Measurements from ENCODE around the gene ZNF280C.

ZNF280C gene

DNA sequence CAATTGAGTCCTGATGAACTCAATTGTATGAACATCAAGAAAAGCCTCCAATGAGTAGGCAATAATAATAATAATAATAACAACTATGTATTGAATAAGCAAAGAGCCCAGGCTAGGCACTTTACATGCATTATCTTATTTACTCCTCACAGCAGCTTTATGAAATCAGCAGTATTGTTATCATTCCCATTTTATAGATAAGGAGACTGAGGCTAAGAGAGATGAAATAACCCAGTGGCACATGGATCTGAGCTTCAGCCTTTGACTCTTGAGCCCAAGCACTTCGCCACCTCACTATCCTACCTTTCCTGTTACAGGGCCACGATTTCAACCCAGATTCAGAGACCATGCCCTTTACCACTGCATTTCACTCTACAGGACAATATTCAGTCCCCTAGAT is 93.8 kb downstream of the ZNF280C start:
- DNase-seq (ENCODE audit: low spot score) = no peak

DNA sequence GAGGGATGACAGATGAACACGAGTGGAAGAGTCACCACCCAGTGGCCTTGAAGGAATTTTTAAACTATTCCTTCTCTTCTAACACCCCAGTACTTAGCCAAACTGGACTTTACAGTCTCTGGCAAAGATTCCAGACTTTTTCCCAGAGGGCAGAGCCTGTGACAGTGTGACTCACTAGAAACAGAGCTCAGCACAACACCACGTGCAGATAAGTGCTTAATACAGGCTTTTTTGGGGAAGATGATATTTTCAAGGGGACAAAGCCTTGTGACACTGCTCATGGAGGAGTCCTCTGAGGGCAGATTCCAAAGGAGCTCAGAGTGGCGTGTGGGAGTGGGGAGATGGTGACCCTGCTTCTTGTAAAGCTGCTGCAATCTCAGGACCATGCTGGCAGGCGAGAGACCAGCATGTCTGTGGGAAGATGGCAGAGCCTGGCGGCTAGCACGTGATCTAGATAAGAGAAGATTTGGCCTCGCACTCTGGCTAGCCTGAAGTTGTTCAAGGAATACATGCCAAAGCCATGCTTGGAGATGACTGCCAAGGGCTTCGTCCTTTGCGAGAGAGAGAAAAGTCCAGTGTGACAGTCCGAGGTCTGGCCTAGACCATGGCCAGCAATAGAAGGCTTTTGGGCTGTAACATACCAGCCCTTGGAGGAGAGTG is 94.5 kb downstream of the ZNF280C start:
- DNase-seq (ENCODE audit: low spot score) = no peak

DNA sequence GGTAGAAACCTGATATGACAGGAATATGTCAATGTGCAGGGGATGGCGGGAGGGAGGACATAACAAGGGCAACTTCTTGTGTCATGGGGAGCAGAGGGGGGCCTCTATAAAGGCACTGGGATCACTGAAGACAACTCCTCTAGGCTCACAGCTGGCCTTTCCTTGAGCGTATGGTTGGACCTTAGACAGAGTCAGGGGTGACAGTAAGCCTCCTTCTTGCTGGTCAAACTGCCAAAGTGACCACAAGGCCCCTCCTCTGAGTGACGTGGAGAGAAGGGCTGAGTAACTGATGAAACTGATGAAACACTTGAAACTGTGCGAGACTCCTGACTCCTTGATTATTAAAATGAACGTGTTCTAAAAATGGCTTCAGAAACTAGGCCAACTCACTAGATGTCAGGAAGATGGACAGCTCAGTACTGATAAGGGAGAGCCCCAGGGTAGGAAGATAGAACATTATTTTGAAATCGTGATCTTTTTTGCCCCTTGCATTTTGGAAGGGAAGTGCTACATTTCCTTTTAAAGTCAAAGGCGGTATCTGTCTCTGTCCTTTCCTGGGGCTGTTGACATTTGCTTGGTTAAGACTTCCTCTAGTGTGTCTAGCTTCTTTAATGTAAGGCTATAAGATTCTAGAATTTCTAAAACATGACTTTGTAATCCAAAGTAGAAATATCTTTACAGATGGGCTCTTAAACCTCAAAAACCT is 95.4 kb downstream of the ZNF280C start:
- peak; percentile 17 for DNase-seq (ENCODE audit: low spot score)

DNA sequence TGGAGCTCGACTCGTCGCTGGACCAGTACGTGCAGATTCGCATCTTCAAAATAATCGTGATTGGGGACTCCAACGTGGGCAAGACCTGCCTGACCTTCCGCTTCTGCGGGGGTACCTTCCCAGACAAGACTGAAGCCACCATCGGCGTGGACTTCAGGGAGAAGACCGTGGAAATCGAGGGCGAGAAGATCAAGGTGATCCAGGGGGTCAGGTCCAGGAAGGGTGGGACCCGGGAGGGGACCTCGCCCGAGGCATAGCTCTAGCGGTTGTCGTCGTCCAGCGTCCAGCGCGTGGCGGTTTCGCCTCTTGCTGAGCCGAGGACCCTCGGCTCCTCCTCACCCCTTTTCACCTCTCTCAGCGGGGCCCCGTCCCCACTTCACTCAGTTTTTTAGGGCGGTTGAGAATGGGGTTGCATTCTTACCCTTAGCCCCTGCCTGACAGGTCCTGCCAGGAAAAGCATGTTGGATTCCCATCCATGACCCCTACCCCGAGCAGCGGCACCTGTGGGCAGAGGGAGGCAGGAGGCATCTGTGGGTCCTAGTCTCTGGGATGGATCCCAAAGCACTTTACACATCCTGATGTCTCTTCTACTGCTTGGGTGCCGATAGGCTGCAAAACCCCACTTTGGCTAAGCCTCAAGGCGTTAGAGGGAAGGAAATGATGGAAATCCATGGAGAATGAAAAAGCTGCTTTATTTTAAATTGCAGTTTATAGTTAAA is 96.4 kb downstream of the ZNF280C start:
- DNase-seq (ENCODE audit: low spot score) = no peak

DNA sequence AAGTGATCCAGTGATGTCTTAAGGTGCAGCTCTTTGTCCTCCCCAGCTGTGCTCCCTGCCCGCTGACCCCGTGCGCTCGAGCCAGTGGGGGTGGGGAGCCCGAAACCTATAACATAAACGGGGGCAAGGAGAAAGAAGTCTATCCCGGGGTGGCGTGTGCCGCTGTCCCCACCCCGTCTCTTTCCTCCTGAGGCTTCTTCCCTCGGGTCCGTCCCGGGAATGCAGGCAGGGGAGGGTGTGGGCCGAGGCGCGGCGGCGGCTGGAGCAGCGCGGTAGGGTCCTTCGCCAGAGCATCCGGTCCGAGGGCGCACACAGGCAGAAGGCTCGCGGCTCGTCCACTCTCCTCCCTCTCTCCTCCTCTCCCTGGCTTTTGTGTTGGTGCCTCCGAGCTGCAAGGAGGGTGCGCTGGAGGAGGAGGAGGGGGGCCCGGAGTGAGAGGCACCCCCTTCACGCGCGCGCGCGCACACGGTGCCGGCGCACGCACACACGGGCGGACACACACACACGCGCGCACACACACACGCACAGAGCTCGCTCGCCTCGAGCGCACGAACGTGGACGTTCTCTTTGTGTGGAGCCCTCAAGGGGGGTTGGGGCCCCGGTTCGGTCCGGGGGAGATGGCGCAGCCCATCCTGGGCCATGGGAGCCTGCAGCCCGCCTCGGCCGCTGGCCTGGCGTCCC is 97.1 kb downstream of the ZNF280C start, which contains the start of gene RAB33A:
Gene RAB33A (plus strand): TSS at position 517 of the 681 bp plus-strand sequence. CDS start 101 bp downstream, at position 618.
- DNase-seq (ENCODE audit: low spot score) = peak; percentile 48

DNA sequence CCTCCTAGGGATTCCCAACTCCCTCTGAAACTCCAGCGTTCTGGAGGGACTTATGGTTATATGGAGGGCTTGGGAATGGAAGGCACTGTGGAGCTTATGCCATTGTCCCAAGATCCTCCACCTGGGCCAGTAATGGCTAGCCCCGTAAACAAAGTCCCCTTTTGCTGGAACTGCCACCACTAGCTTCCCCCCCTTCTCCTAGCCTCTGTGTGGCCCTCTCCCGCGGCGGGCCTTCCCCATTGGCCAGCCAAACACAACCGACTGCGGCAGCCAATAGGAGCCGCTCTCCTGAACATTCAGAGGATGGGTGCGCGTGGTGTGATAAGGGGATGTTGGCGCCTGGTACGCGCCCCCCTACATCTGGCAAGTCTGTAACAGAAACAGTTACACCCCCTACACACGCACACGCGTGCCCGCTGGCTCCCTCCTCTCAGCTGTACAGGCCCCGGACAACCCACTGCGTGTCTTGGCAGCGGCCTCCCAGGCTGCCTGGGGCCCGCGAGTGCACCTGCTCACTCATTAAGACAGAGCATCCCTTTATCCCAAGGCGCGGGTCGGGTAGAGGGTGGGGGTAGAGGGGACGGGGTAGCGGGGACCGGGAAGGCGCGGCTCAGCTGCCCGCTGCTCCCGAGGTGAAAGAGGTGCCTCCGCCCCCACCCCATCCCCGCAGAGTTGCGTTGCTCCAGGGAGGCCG is 97.8 kb downstream of the ZNF280C start:
- peak; percentile 56 for DNase-seq (ENCODE audit: low spot score)

DNA sequence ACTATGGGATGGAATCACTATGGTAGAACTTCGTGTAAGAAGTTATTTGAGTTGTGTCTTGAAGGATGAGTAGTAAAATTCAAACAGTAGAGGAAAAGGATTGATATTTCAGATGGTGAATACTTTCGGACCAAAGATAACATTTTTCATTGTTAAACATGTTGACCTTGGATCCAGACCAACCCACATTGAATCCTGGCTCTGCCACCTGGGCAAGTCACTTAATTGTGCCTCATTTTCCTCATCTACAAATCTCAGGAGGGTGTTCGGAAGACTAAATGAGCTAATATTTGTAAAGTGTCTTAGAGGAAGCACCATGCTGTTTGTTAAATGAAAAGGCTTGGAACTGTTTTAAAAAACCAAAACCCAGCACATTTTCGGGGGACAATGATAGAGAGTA is 101.7 kb downstream of the ZNF280C start:
- DNase-seq (ENCODE audit: low spot score) = no peak

DNA sequence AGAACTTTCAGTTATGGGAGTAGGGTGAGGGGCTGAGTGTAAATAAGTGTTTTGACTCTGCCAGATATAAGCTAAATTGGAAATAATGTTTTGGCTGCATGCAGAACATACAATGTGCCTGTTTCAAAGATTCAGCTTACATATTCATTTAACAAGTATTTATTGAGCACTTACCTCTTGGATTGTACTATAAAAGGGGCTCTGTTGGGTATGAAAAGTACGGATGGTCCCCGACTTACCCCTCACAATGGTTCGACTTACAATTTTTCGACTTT is 102.3 kb downstream of the ZNF280C start:
- DNase-seq (ENCODE audit: low spot score) = no peak

DNA sequence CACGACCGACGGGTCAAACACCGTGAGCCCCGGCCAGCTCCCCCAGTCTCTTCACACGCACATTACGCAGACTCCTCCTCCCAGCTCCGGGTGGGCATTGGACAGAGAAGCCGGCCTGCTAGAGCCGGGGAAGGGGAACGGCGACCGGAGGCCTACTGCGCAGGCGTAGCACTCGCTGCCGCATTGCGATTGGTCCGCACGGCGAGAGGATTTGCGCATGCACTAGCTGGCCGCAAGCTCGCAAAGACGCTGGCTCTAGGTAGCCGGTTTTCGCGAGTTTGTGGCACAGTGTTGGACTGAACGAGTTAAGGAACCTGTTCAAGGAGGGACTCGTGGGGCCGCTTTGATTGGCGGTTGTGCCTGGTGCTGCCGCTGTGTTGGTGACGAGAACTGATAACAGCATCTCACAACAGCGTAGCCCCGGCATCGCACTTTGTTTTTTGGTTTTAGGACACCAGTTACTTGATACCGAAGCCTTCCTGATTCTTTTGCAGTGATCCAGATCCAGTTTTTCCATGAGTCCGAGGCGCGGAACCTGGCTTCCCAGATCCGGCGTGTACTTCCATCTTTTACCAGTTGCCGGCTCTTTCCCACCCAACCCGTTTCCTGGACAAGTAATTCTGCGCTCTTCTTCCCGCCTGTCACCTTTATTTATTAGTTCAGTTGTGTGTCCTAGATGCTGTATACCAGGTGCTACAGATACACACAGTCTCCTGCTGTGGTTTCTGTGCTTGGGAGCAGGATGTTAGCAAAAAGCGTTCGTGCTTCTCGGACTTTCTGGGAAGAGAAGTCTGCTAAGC is 102.8 kb downstream of the ZNF280C start, which contains the start of gene AIFM1:
Gene AIFM1 (minus strand): TSS at position 139 of the 800 bp plus-strand sequence. CDS start 185 bp downstream, outside the sequence.
- peak; percentile 87 for DNase-seq (ENCODE audit: low spot score)

DNA sequence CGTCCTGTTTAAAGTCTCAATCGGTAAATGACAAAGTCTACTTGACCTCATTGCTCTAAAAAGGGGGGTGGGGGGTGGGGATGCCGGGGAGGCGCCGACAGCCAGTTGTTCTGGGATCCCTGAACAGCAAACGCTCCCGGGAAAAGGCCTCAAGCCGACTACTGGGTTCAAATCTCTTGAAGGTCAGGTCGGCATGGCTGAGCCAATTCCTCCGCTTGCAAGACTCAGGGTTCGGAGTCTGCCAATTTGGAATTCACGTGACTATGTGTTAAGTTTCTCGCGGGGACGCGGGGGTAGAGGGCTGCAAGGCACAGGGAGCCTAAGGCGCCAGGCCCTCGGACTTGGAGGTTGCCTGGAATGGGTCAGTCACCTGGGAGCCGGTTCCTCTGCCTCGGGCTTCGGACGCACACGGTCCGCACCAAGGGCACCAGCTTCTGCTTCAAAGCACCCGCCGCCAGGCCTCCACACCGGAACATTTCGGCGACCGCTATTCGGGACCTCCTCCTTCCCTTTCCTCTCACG is 103.5 kb downstream of the ZNF280C start:
- no peak for DNase-seq (ENCODE audit: low spot score)

DNA sequence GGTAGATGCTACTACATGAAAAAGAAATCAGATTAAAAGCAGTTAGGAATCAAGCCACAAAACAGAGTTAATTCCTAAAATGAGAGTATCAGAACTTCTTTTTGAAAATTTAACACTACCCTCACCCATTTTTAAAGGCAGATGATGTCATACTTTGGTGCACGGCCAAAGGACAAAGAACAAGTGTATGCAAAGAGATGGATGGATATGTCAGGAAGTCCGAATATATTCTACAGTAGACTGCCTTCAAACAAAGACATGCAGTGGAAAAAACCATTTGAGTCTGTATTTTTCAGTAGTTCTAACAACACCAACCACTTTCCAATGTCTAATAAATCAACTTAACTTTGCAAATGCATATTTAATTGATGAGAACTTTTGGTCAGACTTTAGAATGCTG is 105.3 kb downstream of the ZNF280C start:
- DNase-seq (ENCODE audit: low spot score) = no peak

DNA sequence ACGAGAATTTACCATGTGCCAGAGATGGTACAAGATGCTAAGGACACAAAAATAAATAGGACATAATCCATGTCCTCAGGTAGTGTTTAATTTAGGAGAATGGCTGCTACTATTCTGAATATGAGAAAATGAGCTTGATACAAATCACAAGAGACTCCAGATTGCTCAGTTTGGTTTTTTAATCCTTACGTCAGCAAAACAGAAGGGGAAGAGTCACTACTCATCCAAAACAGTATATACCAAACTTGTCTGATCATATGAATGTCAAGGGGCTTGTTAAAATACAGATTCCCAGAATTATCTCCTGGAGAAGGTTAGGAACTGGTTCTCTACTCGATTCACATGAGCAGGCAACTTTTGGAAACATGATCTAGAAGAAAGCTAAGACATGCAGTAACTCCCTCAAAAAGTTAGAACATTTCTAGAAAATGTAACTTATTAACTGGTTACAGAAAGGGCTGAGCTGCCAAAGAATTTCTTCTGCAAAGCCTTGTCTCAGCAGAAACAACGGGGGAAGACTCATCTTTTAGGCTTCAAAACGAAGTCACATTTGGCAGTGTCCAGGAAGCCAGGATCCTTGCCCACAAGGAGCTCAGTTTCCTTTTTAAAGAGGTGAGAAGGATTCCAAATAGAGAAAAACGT is 106.5 kb downstream of the ZNF280C start:
- no peak for DNase-seq (ENCODE audit: low spot score)

DNA sequence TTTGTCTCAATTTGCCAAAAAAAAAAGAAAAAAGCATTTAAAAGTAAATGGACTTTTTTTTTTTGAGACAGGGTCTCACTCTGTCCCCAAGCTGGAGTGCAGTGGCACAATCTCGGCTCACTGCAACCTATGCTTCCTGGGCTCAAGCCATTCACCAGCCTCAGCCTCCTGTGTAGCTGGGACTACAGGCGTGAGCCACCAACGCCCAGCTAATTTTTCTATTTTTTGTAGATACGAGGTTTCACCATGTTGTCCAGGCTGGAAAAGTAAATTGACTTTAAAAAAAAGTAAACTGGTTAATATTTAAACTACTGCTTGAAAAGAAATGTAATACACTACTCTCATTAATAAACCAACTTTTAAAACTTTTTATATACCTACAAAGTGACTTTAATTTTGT is 108.9 kb downstream of the ZNF280C start:
- no peak for DNase-seq (ENCODE audit: low spot score)

DNA sequence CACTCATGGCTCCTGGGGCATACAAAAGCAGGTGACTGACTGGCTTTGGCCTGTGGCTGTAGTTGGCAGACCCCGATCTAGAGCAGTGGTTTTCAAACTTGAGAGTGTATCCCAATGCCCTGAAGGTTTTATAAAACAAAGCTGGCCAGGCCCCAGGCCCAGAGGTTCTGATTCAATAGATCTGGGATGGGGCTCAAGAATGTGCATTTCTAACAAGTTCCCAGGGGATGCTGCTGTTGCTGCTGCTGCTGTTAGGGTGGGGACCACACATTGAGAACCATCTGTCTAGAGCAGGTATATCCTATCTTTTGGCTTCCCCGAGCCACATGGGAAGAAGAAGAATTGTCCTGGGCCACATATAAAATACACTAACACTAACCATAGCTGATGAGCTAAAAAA is 110.4 kb downstream of the ZNF280C start:
- no peak for DNase-seq (ENCODE audit: low spot score)

DNA sequence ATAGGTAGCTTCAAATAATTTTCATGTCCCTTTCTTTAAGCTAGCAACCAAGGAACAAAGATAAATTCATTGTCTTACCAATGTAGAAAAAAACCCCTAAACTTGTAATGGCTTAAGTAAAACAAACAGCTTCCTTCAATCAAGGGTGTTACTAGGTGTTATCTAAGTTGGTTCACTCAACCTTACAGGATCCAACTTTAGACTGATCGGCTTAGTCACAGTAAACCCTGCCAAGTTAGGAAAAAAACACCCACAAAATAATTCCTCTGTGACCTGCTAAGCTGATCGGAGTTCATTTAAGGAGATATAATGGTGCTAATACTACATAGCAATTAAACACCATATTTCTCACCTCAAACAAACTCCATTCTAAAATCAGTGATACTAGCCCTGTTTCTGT is 113.1 kb downstream of the ZNF280C start:
- DNase-seq (ENCODE audit: low spot score) = no peak
